ENCODE measurements around the gene NT5C.

The NT5C gene

DNA sequence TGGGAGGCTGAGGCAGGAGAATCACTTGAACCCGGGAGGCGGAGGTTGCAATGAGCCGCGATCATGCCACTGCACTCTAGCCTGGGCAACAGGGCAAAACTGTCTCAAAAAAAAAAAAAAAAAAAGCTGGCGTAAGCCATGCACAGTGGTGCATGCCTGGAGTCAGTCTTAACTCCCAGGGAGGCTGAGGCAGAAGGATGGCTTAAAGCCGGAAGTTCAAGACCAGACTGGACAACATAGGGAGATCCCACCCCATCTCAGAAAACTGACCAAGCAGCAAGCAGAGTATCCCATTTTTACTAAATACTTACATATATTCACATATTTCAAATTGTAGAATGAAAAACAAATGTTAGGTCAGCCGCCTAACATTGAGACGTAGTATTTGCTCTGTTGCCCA, 4.6 kb downstream of the NT5C start:
- TF ChIP-seq EZH2phosphoT487 (IDR thresholded peaks at IDR 0.05; ENCODE audit: borderline replicate concordance) (no peak), CTCF (conservative IDR thresholded peaks at IDR 0.05; ENCODE audit: low read length) (no peak)
- Histone ChIP-seq H3K4me3 (ENCODE audit: low read length, poor library complexity, severe bottlenecking) (no peak overlapping the region), H3K79me2 (ENCODE audit: insufficient read depth, low read length) (peaks cover 17% of the 10 kb centered on the region), H3K9me2 (replicated peaks; ENCODE audit: low read depth, low read length) (no peaks in the 10 kb centered on the region), H3K36me3 (ENCODE audit: insufficient read depth, low read length) (peaks cover 6% of the 10 kb centered on the region; the same call in 1 of the 2 replicates), H3K4me1 (ENCODE audit: insufficient read depth, low read length, poor library complexity, severe bottlenecking) (peaks cover 17% of the 10 kb centered on the region), H3K4me2 (ENCODE audit: low read depth, low read length, poor library complexity, severe bottlenecking) (no peak overlapping the region), H3K27me3 (ENCODE audit: insufficient read depth, low read length, poor library complexity, severe bottlenecking) (no peaks in the 10 kb centered on the region), H3K9ac (ENCODE audit: low read depth, low read length, poor library complexity, severe bottlenecking) (no peak overlapping the region), H3K9me3 (ENCODE audit: insufficient read depth, low read depth, low read length) (no peaks in the 10 kb centered on the region), H2AFZ (ENCODE audit: low read length) (no peak overlapping the region), H4K20me1 (ENCODE audit: insufficient read depth, low read length, poor library complexity, severe bottlenecking) (peaks cover 12% of the 10 kb centered on the region), H3F3A (ENCODE audit: low read depth) (no peaks in the 10 kb centered on the region)

GRCh38 chr17:75125984-75126383, 5.6 kb downstream of the NT5C start:
- Histone ChIP-seq H3K4me3 (ENCODE audit: low read length, poor library complexity, severe bottlenecking) (no peak overlapping the region), H3K36me3 (ENCODE audit: insufficient read depth, low read length) (peaks cover 6% of the 10 kb centered on the region; the same call in 1 of the 2 replicates), H3K9ac (ENCODE audit: low read depth, low read length, poor library complexity, severe bottlenecking) (no peak overlapping the region), H2AFZ (ENCODE audit: low read length) (no peak overlapping the region), H3K79me2 (ENCODE audit: insufficient read depth, low read length) (peaks cover 16% of the 10 kb centered on the region), H4K20me1 (ENCODE audit: insufficient read depth, low read length, poor library complexity, severe bottlenecking) (peaks cover 12% of the 10 kb centered on the region), H3F3A (ENCODE audit: low read depth) (no peaks in the 10 kb centered on the region), H3K4me2 (ENCODE audit: low read depth, low read length, poor library complexity, severe bottlenecking) (no peak overlapping the region), H3K27me3 (ENCODE audit: insufficient read depth, low read length, poor library complexity, severe bottlenecking) (no peaks in the 10 kb centered on the region), H3K4me1 (ENCODE audit: insufficient read depth, low read length, poor library complexity, severe bottlenecking) (peaks cover 14% of the 10 kb centered on the region), H3K9me3 (ENCODE audit: insufficient read depth, low read depth, low read length) (no peaks in the 10 kb centered on the region), H3K9me2 (replicated peaks; ENCODE audit: low read depth, low read length) (no peaks in the 10 kb centered on the region)
- no peak for TF ChIP-seq CTCF (conservative IDR thresholded peaks at IDR 0.05; ENCODE audit: low read length)
- TF ChIP-seq EZH2phosphoT487 (IDR thresholded peaks at IDR 0.05; ENCODE audit: borderline replicate concordance) = no peak

DNA sequence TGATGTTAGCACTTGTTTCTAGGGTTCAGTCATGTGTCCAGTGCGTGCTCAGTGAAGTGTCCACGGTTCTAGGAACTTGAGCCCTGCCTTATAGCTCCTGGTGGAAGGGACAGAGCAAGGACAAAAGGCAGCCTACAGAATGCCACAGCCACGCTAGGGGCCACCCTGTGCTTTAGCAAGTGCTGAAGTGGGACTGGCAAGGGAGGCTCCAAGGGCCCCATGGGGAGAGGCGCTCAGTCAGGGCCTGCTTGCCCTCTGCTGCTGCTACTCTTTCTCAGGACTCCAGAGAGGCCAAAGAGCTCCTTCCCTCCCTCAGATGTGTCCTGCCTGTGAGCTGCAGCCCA, 6.8 kb downstream of the NT5C start:
- no peak for TF ChIP-seq EZH2phosphoT487 (IDR thresholded peaks at IDR 0.05; ENCODE audit: borderline replicate concordance)
- no peak for TF ChIP-seq CTCF (conservative IDR thresholded peaks at IDR 0.05; ENCODE audit: low read length)
- no peak overlapping the region for H3K4me3 ChIP-seq (ENCODE audit: low read length, poor library complexity, severe bottlenecking)
- H3K27me3 ChIP-seq (ENCODE audit: insufficient read depth, low read length, poor library complexity, severe bottlenecking) = no peaks in the 10 kb centered on the region
- H2AFZ ChIP-seq (ENCODE audit: low read length) = no peak overlapping the region
- H3F3A ChIP-seq (ENCODE audit: low read depth) = no peaks in the 10 kb centered on the region
- no peaks in the 10 kb centered on the region for H3K9me3 ChIP-seq (ENCODE audit: insufficient read depth, low read depth, low read length)
- no peak overlapping the region for H3K4me2 ChIP-seq (ENCODE audit: low read depth, low read length, poor library complexity, severe bottlenecking)
- H3K4me1 ChIP-seq (ENCODE audit: insufficient read depth, low read length, poor library complexity, severe bottlenecking) = peaks cover 11% of the 10 kb centered on the region
- H3K36me3 ChIP-seq (ENCODE audit: insufficient read depth, low read length) = peaks cover 2% of the 10 kb centered on the region; the same call in 1 of the 2 replicates
- peaks cover 3% of the 10 kb centered on the region for H4K20me1 ChIP-seq (ENCODE audit: insufficient read depth, low read length, poor library complexity, severe bottlenecking)
- no peak overlapping the region for H3K9ac ChIP-seq (ENCODE audit: low read depth, low read length, poor library complexity, severe bottlenecking)
- H3K9me2 ChIP-seq (replicated peaks; ENCODE audit: low read depth, low read length) = no peaks in the 10 kb centered on the region
- peaks cover 4% of the 10 kb centered on the region; the same call in 1 of the 2 replicates for H3K79me2 ChIP-seq (ENCODE audit: insufficient read depth, low read length)
